Spleen (tissue), 7 donors: ENCODE measurements around the gene PHRF1.

Experiments used
- POLR2AphosphoS5 ChIP-seq, 3 donors: sonication (generic); formaldehyde crosslinking; IDR thresholded peaks; one replicate each; pipeline ENCODE4 v1.5.1; 2017; ENCODE audit warnings: antibody characterized with exemption in 3 of 3
- TF ChIP-seq, protein P1 (sequence below), 11 experiments: fragments of 200-600 bp in 7 of 11; fragments of 450-650 bp in 4 of 11; sonication (generic) in 4 of 11; IDR thresholded peaks in 8 of 11; conservative IDR thresholded peaks in 3 of 11; 1 replicate in 7 of 11; 2 replicates in 4 of 11; pipeline versions ENCODE4 v1.4.0 to v1.8.0; 2016 to 2021; ENCODE audit warnings: antibody characterized with exemption in 11 of 11, inconsistent platforms in 4 of 11, mild to moderate bottlenecking in 1 of 11
- donor health status: DM: no; HTN: no; CAD: no; lungs with moderate emphysema.
- donor health status: DM: no; HTN: no; CAD: no.
- donor health status: DM: no; HTN: no; CAD: no.

- TF ChIP-seq, protein P1, sequence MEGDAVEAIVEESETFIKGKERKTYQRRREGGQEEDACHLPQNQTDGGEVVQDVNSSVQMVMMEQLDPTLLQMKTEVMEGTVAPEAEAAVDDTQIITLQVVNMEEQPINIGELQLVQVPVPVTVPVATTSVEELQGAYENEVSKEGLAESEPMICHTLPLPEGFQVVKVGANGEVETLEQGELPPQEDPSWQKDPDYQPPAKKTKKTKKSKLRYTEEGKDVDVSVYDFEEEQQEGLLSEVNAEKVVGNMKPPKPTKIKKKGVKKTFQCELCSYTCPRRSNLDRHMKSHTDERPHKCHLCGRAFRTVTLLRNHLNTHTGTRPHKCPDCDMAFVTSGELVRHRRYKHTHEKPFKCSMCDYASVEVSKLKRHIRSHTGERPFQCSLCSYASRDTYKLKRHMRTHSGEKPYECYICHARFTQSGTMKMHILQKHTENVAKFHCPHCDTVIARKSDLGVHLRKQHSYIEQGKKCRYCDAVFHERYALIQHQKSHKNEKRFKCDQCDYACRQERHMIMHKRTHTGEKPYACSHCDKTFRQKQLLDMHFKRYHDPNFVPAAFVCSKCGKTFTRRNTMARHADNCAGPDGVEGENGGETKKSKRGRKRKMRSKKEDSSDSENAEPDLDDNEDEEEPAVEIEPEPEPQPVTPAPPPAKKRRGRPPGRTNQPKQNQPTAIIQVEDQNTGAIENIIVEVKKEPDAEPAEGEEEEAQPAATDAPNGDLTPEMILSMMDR (IDR thresholded peaks at IDR 0.05 in 8 of 11, conservative IDR thresholded peaks at IDR 0.05 in 3 of 11), result no peak
- no peak for TF ChIP-seq POLR2AphosphoS5 (IDR thresholded peaks at IDR 0.05)
These were observed 17.1 kb downstream of the PHRF1 start for GRCh38 chr11:593347-593746.
